ENCODE measurements around the gene MTHFD2. TPM values are rescaled to one million over a fixed set of nuclear protein-coding genes. Genes with fewer than 3 reads are reported as not detected.
A peak's percentile ranks its signal among the peaks of the same experiment; 100 is the strongest.

The MTHFD2 gene
- total RNA-seq, 1 donor from 2014 or later: 73.5 TPM

DNA sequence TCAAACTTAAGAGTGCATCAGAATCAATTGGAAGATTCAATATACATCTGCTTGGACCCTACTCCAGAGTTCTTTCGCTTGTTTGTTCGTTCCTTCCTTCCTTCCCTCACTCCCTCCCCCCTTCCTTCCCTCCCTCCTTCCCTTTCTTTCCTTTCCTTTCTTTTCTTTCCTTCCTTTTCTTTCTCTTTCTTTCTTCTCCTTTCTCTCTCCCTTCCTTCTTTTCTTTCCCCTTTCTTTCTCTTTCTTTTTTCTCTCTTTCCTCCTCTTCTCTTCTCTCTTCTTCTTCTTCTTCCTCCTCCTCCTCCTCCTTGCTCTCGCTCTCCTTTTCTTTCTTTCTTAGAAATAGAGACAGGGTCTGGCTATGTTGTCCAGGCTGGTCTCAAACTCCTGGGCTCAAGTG is 45.9 kb downstream of the MTHFD2 start:
- Mint-ChIP-seq H3K27ac (no peak overlapping the region), H3K9me3 (no peaks in the 10 kb centered on the region), H3K36me3 (no peaks in the 10 kb centered on the region), H3K4me1 (ENCODE audit: unreplicated experiment) (no peaks in the 10 kb centered on the region), H3K4me3 (no peak overlapping the region), H3K27me3 (no peaks in the 10 kb centered on the region)
- no peak for DNase-seq (ENCODE audit: extremely low spot score, unreplicated experiment)
- TF ChIP-seq, protein P1, sequence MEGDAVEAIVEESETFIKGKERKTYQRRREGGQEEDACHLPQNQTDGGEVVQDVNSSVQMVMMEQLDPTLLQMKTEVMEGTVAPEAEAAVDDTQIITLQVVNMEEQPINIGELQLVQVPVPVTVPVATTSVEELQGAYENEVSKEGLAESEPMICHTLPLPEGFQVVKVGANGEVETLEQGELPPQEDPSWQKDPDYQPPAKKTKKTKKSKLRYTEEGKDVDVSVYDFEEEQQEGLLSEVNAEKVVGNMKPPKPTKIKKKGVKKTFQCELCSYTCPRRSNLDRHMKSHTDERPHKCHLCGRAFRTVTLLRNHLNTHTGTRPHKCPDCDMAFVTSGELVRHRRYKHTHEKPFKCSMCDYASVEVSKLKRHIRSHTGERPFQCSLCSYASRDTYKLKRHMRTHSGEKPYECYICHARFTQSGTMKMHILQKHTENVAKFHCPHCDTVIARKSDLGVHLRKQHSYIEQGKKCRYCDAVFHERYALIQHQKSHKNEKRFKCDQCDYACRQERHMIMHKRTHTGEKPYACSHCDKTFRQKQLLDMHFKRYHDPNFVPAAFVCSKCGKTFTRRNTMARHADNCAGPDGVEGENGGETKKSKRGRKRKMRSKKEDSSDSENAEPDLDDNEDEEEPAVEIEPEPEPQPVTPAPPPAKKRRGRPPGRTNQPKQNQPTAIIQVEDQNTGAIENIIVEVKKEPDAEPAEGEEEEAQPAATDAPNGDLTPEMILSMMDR (conservative IDR thresholded peaks at IDR 0.05): no peak

DNA sequence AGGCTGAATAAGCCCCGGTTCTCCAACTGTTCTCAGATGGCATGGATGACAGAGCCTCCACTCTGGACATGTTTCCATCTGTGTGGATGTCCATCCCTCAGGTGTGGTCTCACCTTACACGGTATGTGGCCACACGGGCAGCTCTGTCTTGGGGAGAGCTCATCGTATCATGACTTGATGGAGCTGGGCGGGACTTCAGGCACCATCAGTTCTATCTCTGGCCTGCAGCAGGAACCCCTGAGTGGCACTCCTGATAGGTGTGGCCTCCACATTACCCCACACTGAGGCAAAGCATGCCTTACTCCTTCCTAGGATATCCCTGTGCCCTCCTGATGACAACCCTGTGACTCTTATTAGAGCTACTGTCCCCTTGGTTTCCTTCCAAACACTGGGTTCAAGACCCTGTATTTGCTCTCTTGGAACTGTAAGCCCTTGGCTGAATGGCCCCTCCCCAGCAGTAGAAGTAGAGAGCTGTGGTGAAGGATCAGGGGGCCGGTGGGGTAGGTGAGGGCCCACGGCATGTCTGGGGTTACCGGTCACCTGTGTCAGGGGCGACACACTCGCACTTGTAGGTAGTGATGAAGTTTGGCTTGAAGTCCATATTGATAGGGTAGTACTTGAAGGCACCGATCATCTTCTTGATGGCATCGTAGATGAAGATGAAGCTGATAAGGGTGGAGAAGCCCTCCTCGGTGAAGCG is 48.2 kb downstream of the MTHFD2 start:
- Mint-ChIP-seq H3K27ac (no peak overlapping the region), H3K4me1 (ENCODE audit: unreplicated experiment) (no peaks in the 10 kb centered on the region), H3K4me3 (no peak overlapping the region), H3K27me3 (no peaks in the 10 kb centered on the region), H3K36me3 (no peaks in the 10 kb centered on the region), H3K9me3 (no peaks in the 10 kb centered on the region)
- DNase-seq (ENCODE audit: extremely low spot score, unreplicated experiment): no peak
- TF ChIP-seq, protein P1 (conservative IDR thresholded peaks at IDR 0.05): no peak

DNA sequence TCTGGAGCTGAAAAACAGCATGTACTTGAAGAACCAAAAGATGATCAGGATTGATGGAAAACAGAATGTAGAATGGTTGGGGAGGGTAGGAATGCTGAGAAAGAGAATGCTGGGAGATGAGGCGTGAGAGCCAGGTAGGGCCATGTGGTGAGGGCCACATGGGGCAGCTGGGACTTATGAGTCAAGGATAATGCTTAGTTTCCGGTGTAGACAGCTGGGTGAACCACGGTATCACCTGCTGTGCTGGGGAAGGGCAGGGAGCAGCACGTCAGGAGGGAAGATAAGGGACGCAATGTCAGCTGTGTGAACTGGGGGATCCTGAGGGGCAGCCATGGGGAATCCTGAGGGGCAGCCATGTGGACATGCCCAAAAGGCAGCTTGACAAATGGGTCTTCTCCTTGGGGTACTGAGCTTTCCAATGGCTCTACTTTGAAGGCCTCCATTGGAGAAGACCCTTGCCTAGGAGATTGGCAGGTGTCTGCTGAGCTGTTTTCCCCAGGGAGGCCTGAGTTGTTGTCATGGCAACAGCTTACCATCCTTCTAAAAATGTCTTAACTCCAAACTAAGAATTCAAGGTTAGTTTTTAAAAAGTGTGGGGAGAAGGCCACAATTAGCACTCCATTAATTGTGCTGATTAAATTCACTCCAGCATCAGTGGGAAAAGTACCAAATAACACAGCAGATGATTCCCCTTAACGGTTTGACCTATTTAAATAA is 51.1 kb downstream of the MTHFD2 start:
- H3K9me3 Mint-ChIP-seq: no peaks in the 10 kb centered on the region
- no peak overlapping the region for H3K27ac Mint-ChIP-seq
- no peaks in the 10 kb centered on the region for H3K4me1 Mint-ChIP-seq (ENCODE audit: unreplicated experiment)
- H3K27me3 Mint-ChIP-seq: no peaks in the 10 kb centered on the region
- no peaks in the 10 kb centered on the region for H3K36me3 Mint-ChIP-seq
- DNase-seq (ENCODE audit: extremely low spot score, unreplicated experiment): no peak
- TF ChIP-seq, protein P1 (conservative IDR thresholded peaks at IDR 0.05): no peak
- no peak overlapping the region for H3K4me3 Mint-ChIP-seq

DNA sequence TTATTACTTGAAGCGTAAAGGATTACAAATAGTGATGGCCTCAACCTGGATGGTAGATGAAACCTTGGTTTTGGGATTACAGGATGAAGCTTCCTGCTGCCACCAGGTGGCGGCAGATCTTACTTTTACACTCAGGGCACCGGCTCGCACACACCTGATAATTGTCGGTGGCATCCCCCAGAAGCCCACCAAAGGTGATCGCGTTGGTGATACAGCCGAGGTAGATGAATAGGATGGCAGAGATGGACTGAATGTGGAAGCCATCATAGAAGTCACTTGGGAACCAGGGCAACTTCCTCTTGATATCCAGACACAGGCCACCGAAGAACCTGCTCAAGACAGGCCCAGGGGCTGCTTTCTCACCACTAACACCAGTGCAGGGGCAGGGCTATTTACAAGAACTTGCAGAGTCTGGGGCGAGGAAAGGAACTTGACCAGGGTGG is 51.8 kb downstream of the MTHFD2 start:
- TF ChIP-seq, protein P1 (conservative IDR thresholded peaks at IDR 0.05): peak; percentile 91
- H3K4me1 Mint-ChIP-seq (ENCODE audit: unreplicated experiment): no peaks in the 10 kb centered on the region
- H3K36me3 Mint-ChIP-seq: no peaks in the 10 kb centered on the region
- H3K9me3 Mint-ChIP-seq: no peaks in the 10 kb centered on the region
- no peaks in the 10 kb centered on the region for H3K27me3 Mint-ChIP-seq
- DNase-seq (ENCODE audit: extremely low spot score, unreplicated experiment): no peak
- H3K27ac Mint-ChIP-seq: no peak overlapping the region
- no peak overlapping the region for H3K4me3 Mint-ChIP-seq

DNA sequence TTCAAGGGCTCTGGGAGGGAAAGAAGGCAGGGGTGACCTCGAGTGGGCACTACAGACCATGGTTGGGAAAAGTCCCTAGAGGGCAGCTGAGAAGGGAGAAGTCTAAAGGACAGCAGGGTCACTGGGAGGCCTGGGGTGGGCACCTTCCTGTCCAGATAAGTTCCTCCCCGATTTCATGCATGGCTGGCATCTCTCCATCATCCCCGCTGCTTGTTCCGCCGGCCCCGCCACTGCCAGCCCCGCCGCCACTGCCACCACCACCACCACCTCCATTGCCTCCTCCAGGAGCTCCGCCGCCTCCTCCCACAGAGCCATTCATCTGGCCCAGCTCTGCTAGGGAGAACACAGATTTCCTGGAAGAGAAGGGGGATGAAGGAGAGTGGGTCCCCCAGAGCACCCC is 53.6 kb downstream of the MTHFD2 start:
- H3K4me1 Mint-ChIP-seq (ENCODE audit: unreplicated experiment): no peaks in the 10 kb centered on the region
- no peak overlapping the region for H3K27ac Mint-ChIP-seq
- no peaks in the 10 kb centered on the region for H3K27me3 Mint-ChIP-seq
- TF ChIP-seq, protein P1 (conservative IDR thresholded peaks at IDR 0.05): no peak
- no peaks in the 10 kb centered on the region for H3K9me3 Mint-ChIP-seq
- no peak overlapping the region for H3K4me3 Mint-ChIP-seq
- no peaks in the 10 kb centered on the region for H3K36me3 Mint-ChIP-seq
- no peak for DNase-seq (ENCODE audit: extremely low spot score, unreplicated experiment)

Data from type B pancreatic cell (in vitro differentiated cells).